Neural progenitor cell (in vitro differentiated cells): ENCODE data around the gene CCNK. TPM values are rescaled to one million over a fixed set of nuclear protein-coding genes. Genes with fewer than 3 reads are reported as not detected.

Experiments used
- DNase-seq: peaks from one replicate; pipeline ENCODE4 v3.0.0-alpha.2; 2016; ENCODE audit warnings: low spot score
- H2AFZ ChIP-seq: fragments of 200-600 bp; sonication (generic); replicated peaks from 2 replicates; pipeline ENCODE4 v1.6.1; 2016; ENCODE audit warnings: antibody characterized with exemption
- H3F3A ChIP-seq: fragments of 200-600 bp; sonication (generic); 2 replicates; pipeline ENCODE4 v1.6.1; 2016; ENCODE audit warnings: antibody characterized with exemption, low read depth
- H3K27ac ChIP-seq: fragments of 200-600 bp; sonication (generic); 2 replicates; pipeline ENCODE4 v1.5.1; 2016; ENCODE audit warnings: mild to moderate bottlenecking
- H3K27me3 ChIP-seq: fragments of 200-600 bp; sonication (generic); 2 replicates; pipeline ENCODE4 v1.6.1; 2016; ENCODE audit warnings: mild to moderate bottlenecking, moderate library complexity
- H3K36me3 ChIP-seq: fragments of 200-600 bp; sonication (generic); 2 replicates; pipeline ENCODE4 v1.5.1; 2016
- H3K4me1 ChIP-seq: fragments of 200-600 bp; sonication (generic); 2 replicates; pipeline ENCODE4 v1.6.1; 2016; ENCODE audit warnings: mixed run types
- H3K4me2 ChIP-seq: fragments of 200-600 bp; sonication (generic); 2 replicates; pipeline ENCODE4 v1.6.1; 2016
- H3K4me3 ChIP-seq: fragments of 200-600 bp; sonication (generic); 2 replicates; pipeline ENCODE4 v1.5.1; 2016
- H3K79me2 ChIP-seq: fragments of 200-600 bp; sonication (generic); 2 replicates; pipeline ENCODE4 v1.6.1; 2016; ENCODE audit warnings: low read depth
- H3K9ac ChIP-seq: fragments of 200-600 bp; sonication (generic); 2 replicates; pipeline ENCODE4 v1.6.1; 2016
- H3K9me3 ChIP-seq: fragments of 200-600 bp; sonication (generic); 2 replicates; pipeline ENCODE4 v1.5.1; 2016; ENCODE audit warnings: low read depth
- H4K20me1 ChIP-seq: fragments of 200-600 bp; sonication (generic); 2 replicates; pipeline ENCODE4 v1.6.1; 2016; ENCODE audit warnings: low read depth
- H3K27ac Mint-ChIP-seq: 3 replicates; pipeline ENCODE4 v1.8.0; 2021; ENCODE audit warnings: mixed read lengths
- H3K27me3 Mint-ChIP-seq: 2 replicates; pipeline ENCODE4 v1.8.0; 2022; ENCODE audit warnings: low read depth, mild to moderate bottlenecking, inconsistent platforms, moderate library complexity, mixed read lengths; ENCODE audit not compliant: insufficient read depth
- H3K36me3 Mint-ChIP-seq: 3 replicates; pipeline ENCODE4 v1.8.0; 2021; ENCODE audit warnings: mixed read lengths
- H3K4me1 Mint-ChIP-seq: 3 replicates; pipeline ENCODE4 v1.8.0; 2021; ENCODE audit warnings: mixed read lengths
- H3K4me3 Mint-ChIP-seq: 3 replicates; pipeline ENCODE4 v1.8.0; 2021; ENCODE audit warnings: mild to moderate bottlenecking, moderate library complexity, mixed read lengths
- H3K9me3 Mint-ChIP-seq: 3 replicates; pipeline ENCODE4 v1.8.0; 2020; ENCODE audit warnings: mixed read lengths
- EZH2 ChIP-seq: fragments of 200-600 bp; sonication (generic); IDR thresholded peaks from 2 replicates; pipeline ENCODE4 v1.6.1; 2017; ENCODE audit warnings: antibody characterized with exemption, mild to moderate bottlenecking, moderate library complexity
- EZH2phosphoT487 ChIP-seq: fragments of 200-600 bp; sonication (generic); IDR thresholded peaks from 2 replicates; pipeline ENCODE4 v1.6.1; 2017; ENCODE audit warnings: antibody characterized with exemption
- total RNA-seq: library from RNA; depleted of rRNA; stranded (reverse); fragments of >200 nt; gene quantifications from 2 replicates; pipeline ENCODE4 v1.2.3, GENCODE V29; 2015; ENCODE audit warnings: low replicate concordance
- TF ChIP-seq, protein P1 (sequence below): fragments of 200-600 bp; sonication (generic); IDR thresholded peaks from 2 replicates; pipeline ENCODE4 v1.5.1; 2017; ENCODE audit warnings: antibody characterized with exemption, mild to moderate bottlenecking

CCNK gene
- total RNA-seq, 1 donor from 2014 or later: 19.0 TPM

GRCh38 chr14:99510556-99511139, 29.4 kb downstream of the CCNK start:
- Histone ChIP-seq H3K9ac (no peak overlapping the region), H2AFZ (no peak overlapping the region), H3F3A (peaks cover 10% of the 10 kb centered on the region)

DNA sequence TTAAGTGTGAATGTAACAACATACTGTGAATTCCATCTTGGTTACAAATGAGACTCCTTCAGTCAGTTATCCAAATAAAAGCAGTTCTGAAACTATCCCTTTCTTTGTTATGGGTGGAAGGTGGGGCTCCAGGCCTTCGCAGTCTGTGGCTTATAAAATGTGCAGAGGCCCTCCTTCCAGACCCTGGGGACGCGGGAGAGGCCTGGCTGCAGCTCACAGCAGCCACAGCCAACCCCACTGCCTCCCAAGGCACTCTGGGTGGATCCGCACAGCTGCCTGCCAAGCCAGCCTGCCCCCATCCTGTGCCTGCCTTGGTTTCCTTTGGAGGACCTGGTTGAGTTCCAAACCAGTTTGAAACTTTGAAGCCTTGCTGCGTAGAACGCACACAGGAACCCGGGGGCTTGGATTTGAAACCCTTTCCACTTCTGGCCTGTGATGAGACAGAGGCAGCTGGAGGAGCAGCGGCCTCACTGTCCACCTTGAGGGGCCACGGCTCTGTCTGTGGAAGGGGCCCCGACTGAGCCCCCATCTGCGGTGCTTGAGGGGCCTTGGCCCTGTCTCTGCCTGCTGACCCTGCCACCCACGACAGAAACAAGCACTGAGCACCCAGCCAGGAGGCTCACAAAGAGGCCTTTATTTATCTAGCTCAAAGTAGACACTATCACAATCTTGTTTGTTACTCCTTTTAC, 30.4 kb downstream of the CCNK start:
- Mint-ChIP-seq H3K27me3 (peaks cover 12% of the 10 kb centered on the region), H3K27ac (no peak overlapping the region), H3K9me3 (no peaks in the 10 kb centered on the region), H3K4me1 (peaks cover 6% of the 10 kb centered on the region), H3K36me3 (peaks cover 14% of the 10 kb centered on the region), H3K4me3 (no peak overlapping the region)
- TF ChIP-seq, protein P1, sequence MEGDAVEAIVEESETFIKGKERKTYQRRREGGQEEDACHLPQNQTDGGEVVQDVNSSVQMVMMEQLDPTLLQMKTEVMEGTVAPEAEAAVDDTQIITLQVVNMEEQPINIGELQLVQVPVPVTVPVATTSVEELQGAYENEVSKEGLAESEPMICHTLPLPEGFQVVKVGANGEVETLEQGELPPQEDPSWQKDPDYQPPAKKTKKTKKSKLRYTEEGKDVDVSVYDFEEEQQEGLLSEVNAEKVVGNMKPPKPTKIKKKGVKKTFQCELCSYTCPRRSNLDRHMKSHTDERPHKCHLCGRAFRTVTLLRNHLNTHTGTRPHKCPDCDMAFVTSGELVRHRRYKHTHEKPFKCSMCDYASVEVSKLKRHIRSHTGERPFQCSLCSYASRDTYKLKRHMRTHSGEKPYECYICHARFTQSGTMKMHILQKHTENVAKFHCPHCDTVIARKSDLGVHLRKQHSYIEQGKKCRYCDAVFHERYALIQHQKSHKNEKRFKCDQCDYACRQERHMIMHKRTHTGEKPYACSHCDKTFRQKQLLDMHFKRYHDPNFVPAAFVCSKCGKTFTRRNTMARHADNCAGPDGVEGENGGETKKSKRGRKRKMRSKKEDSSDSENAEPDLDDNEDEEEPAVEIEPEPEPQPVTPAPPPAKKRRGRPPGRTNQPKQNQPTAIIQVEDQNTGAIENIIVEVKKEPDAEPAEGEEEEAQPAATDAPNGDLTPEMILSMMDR: no peak
- TF ChIP-seq EZH2 (no peak), EZH2phosphoT487 (no peak)
- Histone ChIP-seq H3K4me3 (no peak overlapping the region), H3K27ac (no peak overlapping the region), H3K27me3 (no peaks in the 10 kb centered on the region), H3K4me2 (no peak overlapping the region), H3K36me3 (no peaks in the 10 kb centered on the region), H3K9ac (no peak overlapping the region), H3F3A (peaks cover 10% of the 10 kb centered on the region), H2AFZ (no peak overlapping the region), H3K79me2 (no peaks in the 10 kb centered on the region), H4K20me1 (peaks cover 36% of the 10 kb centered on the region), H3K9me3 (no peaks in the 10 kb centered on the region), H3K4me1 (no peaks in the 10 kb centered on the region)
- DNase-seq: no peak

More at GRCh38 chr14:99510556-99511139, 29.4 kb downstream of the CCNK start:
- H3K4me2 ChIP-seq: no peak overlapping the region
- no peaks in the 10 kb centered on the region for H3K36me3 ChIP-seq
- no peaks in the 10 kb centered on the region for H3K9me3 ChIP-seq
- no peak overlapping the region for H3K4me3 ChIP-seq
- no peak overlapping the region for H3K27ac Mint-ChIP-seq
- TF ChIP-seq EZH2phosphoT487 (no peak), EZH2 (no peak)
- TF ChIP-seq, protein P1: no peak
- H3K27me3 Mint-ChIP-seq: peaks cover 12% of the 10 kb centered on the region
- H4K20me1 ChIP-seq: peaks cover 36% of the 10 kb centered on the region
- no peak for DNase-seq
- H3K27me3 ChIP-seq: no peaks in the 10 kb centered on the region
- no peaks in the 10 kb centered on the region for H3K4me1 ChIP-seq
- H3K4me3 Mint-ChIP-seq: no peak overlapping the region
- H3K27ac ChIP-seq: no peak overlapping the region
- H3K4me1 Mint-ChIP-seq: peaks cover 6% of the 10 kb centered on the region
- H3K36me3 Mint-ChIP-seq: peaks cover 21% of the 10 kb centered on the region
- H3K9me3 Mint-ChIP-seq: no peaks in the 10 kb centered on the region
- no peaks in the 10 kb centered on the region for H3K79me2 ChIP-seq

- no peaks in the 10 kb centered on the region for H3K4me1 ChIP-seq
- no peak overlapping the region for H3K4me2 ChIP-seq
- Mint-ChIP-seq H3K27me3 (peaks cover 12% of the 10 kb centered on the region), H3K27ac (no peak overlapping the region), H3K4me3 (no peak overlapping the region), H3K9me3 (no peaks in the 10 kb centered on the region), H3K4me1 (peaks cover 6% of the 10 kb centered on the region), H3K36me3 (peaks cover 13% of the 10 kb centered on the region)
- H3K9ac ChIP-seq: no peak overlapping the region
- peaks cover 36% of the 10 kb centered on the region for H4K20me1 ChIP-seq
- no peak for DNase-seq
- no peak overlapping the region for H3K4me3 ChIP-seq
- H3K36me3 ChIP-seq: no peaks in the 10 kb centered on the region
- no peak overlapping the region for H3K27ac ChIP-seq
- no peaks in the 10 kb centered on the region for H3K27me3 ChIP-seq
- TF ChIP-seq, protein P1: no peak
- TF ChIP-seq EZH2phosphoT487: no peak
- H3K79me2 ChIP-seq: no peaks in the 10 kb centered on the region
- H2AFZ ChIP-seq: no peak overlapping the region
- no peaks in the 10 kb centered on the region for H3K9me3 ChIP-seq
- H3F3A ChIP-seq: peaks cover 10% of the 10 kb centered on the region
Measured at GRCh38 chr14:99512110-99512449, 30.9 kb downstream of the CCNK start.
